CD4-positive, alpha-beta T cell treated with Interleukin-4 for 4 hours (primary cell): ENCODE measurements around the gene USH1C.

Source experiments
- DNase-seq: peaks from one replicate; pipeline ENCODE4 v3.0.0-alpha.2; 2020

The USH1C gene

DNA sequence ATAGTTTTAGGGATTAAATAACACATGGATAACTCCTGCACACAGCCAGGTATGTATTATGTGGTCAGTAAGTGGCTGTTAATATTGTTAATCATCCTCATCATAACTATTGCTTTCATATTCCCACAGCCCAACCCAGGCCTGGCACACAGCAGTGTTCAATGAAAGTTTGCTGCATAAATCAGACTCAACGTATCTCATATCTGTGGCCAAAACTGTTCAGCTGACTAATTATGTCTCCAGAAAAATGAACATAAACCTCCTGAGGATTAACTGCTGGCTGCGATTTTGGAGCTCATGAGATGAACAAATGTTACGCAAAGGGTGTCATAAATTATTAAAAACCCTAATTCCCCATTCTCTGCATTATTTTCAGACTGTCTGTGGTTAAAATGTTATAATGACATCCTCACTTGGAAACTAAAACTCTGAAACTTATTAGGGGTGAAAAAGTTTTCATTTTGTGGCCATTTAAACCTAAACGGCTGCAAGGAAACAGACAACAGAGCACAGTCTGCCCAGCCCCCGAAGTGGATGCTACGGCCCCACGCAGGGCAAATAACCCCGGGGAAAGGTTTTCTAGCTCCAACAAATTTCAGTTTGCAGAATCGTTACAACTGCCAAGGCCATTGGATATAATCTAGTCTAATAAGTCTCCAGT is 84.8 kb downstream of the USH1C start:
- DNase-seq, result no peak

DNA sequence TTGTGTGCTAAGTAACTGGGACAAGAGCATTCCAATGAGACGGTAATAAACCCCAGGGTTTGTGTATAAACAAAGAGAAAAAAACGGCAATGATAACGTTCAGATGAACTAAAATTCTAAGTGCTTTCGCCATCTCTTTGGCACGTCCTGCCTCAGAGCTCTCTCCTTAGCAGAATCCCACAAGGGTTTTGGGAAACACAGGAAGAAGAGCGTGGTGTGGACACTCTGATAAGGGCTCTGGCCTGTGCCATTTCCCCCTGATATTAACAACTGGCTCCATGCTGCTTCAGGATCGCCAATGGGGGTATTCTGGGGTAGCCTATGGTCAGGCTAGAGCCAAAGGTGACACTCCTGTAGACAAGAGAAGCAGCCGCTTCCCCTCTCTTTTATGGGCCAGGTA is 85.9 kb downstream of the USH1C start:
- DNase-seq, result no peak

DNA sequence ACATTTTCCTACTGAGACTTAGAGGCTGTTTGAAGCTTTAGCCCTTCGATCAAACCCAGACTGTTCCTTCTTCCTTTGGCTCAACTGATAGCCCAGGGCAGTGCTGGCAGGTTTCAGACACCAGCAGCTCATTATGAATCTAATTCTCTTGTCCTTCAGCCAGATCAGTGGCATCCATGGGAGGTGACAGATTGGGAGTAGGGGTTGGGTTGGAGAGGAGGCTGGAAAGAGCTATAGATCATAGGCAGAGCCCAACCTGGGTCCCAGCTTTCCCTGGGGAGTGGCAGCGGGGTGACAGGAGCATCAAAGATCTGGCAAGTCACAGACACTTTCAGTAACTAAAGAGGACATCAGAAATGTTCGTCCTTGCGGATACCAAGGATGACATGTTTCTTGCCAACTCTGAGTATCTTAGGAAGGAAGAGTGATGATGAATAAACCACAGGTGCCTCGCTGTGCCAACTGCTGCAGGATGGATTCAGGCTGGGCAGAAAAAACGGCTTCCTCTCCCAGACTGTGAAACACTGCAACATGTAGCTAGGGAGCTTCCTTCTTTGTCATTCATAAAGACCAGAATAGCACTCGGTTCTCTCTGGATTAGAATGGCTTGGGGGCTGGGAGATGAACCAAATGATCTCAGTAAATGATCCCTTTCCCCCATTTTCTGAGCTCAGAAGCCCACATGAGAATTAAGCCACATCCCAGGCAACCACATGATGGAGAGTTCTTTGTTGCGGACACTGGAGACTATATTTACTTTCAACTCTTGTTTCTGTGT is 86.6 kb downstream of the USH1C start:
- no peak for DNase-seq

DNA sequence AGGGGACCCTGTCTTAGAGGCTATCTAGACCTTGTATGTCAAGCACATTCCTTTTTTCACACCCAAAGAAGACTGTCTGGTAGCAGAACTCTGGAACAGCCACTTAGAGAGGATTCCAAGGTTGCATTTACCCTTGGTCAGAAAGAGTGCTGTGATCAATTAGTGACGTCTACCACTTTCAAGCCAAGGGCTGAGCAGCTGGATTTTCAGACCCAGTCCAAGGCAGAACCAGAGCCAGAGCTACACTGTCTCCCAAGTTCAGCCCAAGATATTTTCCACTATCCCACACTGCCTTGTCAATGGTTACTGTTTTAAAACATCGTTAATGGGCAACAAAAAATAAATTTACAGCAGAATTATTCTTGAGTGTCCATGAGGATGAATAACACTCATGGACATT is 91.5 kb downstream of the USH1C start:
- no peak for DNase-seq

DNA sequence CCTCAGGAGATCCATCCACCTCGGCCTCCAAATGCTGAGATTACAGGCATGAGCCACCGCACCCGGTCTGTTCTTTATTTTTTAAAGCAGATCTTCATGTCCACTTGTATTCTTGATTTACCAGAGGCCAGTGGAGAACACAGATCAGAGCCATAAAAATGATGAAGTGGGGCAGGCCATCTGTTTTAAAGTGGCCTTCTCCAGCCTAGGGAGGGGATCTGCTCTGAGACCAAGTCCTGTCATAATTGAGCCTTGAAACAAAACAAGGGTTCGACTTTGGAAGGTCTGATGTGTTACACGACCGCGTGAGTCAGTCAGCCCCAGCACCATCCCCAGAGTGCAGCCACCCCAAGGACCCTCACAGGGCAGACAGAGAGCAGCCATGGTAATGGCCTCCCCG is 95.1 kb downstream of the USH1C start:
- no peak for DNase-seq

DNA sequence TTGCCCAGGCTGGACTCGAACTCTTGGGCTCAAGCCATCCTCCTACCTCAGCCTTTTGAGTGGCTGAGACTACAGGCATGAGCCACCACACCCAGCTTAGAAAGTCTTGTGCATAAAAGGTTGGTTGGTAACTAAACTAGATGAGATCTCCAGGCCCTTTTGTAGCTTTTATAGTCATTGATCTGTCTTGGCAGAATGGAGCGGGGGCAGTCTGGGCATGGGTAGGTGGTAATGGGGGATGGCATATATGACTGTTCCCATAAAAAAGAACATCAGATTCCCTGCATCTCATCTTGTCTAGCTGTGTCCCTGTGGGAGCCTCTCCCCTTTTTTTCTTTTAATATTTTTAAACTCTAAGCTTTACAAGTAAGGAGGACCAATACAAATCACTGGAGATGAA is 97.7 kb downstream of the USH1C start:
- DNase-seq, result no peak

DNA sequence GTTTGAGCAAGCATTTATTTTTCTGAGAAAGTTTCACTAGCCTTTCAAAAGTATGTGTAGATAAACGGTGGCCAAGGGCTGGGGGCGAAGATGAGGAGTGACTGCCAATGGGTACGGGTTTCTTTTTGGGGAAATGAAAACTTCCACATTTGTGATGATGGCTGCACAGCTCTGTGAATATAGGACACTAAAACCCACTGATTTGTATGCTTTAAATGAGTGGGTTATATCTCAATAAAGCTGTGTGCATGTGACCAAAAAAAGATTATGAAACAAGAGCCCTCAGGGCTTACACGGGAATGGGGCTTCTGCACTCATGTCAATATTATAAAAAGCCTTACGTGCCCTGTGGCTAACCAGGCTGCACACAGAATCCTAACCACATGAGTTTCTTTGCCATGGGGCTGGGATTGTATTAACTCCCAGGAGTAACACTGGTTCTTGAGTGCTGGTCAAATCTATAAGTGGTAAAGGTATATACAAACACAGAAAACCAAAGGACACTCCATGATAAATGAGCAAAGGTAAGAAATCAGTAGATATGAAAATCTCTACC is 98.9 kb downstream of the USH1C start:
- no peak for DNase-seq

DNA sequence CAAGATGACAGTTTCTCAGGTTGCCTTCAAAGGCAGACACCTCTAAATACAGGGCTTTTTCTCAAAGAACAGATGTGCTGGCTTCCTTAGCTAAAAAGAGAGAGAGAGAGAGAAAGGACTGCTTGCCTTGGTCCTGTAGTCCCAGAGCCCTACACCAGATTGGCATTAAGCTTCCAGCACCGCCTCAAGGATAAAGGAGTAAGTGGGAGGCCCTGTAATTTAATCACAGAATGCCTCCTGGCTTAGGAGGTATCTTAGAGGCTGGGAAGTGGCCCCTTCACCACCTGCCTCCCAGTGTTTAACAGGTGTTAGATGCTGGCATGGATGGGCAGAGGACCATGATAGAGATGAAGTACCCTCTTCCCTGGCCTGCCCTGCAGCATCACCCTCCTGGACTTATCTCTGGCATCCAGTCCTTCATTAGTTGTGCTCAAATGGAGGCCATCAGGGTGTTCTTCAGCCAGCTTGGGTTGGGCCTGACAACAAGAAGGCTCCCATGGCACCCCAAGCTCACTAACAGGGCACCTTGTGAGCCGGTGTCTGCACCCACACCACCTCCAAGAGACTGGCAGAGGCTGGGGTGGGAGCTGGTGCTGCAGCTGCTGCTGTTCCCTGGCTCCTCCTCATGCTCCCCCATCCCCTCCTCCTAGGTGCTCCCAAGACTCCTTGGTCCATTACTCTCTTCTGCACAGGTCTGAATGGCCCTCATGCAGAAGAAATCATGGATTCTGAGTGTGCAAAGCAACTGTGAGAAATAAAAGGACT is 100.1 kb downstream of the USH1C start:
- DNase-seq, result no peak
